ENCODE measurements around the gene KIF26A. TPM values are rescaled to one million over a fixed set of nuclear protein-coding genes. Genes with fewer than 3 reads are reported as not detected.

KIF26A gene
- total RNA-seq, 1 donor from 2014 or later = 7.0 TPM

DNA sequence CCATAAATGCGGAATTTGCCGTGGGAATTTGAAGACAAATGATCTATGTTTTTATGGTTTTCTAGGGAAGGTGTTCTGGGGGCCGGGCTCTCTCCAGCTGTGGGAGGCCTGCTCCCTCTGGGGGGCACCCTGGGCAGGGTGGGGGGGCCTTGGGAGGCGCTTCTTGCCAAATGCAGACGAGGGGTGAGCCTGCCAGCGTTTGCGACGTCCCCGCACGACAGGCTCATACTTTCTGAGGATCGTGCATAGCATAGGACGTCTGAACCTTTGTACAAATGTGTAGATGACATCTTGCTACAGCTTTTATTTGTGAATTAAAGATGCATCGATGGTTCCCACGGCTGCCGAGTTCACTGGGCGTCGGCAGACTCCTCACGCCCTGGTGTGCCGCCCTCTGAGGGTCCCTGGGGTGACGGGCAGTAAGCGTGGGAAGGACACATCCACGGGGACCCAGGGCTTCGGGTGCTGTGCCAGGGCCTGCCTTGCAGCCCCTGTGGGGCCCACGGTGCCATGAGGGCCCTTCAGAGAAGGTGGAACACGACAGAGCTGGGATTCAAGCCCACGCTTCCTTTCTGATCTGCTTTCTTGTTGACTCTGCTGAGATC, 42.3 kb downstream of the KIF26A start:
- no peaks in the 10 kb centered on the region for H3K36me3 Mint-ChIP-seq (ENCODE audit: insufficient read depth)
- no peaks in the 10 kb centered on the region for H3K9me3 Mint-ChIP-seq (ENCODE audit: low read depth)
- no peak overlapping the region for H3K4me3 Mint-ChIP-seq (ENCODE audit: low read depth)
- H3K27ac Mint-ChIP-seq = no peak overlapping the region
- TF ChIP-seq, protein P1, sequence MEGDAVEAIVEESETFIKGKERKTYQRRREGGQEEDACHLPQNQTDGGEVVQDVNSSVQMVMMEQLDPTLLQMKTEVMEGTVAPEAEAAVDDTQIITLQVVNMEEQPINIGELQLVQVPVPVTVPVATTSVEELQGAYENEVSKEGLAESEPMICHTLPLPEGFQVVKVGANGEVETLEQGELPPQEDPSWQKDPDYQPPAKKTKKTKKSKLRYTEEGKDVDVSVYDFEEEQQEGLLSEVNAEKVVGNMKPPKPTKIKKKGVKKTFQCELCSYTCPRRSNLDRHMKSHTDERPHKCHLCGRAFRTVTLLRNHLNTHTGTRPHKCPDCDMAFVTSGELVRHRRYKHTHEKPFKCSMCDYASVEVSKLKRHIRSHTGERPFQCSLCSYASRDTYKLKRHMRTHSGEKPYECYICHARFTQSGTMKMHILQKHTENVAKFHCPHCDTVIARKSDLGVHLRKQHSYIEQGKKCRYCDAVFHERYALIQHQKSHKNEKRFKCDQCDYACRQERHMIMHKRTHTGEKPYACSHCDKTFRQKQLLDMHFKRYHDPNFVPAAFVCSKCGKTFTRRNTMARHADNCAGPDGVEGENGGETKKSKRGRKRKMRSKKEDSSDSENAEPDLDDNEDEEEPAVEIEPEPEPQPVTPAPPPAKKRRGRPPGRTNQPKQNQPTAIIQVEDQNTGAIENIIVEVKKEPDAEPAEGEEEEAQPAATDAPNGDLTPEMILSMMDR (IDR thresholded peaks at IDR 0.05; ENCODE audit: unreplicated experiment) = no peak
- H3K4me1 Mint-ChIP-seq (ENCODE audit: low read depth) = no peaks in the 10 kb centered on the region
- no peaks in the 10 kb centered on the region for H3K27me3 Mint-ChIP-seq
- DNase-seq (ENCODE audit: low spot score, unreplicated experiment) = no peak

DNA sequence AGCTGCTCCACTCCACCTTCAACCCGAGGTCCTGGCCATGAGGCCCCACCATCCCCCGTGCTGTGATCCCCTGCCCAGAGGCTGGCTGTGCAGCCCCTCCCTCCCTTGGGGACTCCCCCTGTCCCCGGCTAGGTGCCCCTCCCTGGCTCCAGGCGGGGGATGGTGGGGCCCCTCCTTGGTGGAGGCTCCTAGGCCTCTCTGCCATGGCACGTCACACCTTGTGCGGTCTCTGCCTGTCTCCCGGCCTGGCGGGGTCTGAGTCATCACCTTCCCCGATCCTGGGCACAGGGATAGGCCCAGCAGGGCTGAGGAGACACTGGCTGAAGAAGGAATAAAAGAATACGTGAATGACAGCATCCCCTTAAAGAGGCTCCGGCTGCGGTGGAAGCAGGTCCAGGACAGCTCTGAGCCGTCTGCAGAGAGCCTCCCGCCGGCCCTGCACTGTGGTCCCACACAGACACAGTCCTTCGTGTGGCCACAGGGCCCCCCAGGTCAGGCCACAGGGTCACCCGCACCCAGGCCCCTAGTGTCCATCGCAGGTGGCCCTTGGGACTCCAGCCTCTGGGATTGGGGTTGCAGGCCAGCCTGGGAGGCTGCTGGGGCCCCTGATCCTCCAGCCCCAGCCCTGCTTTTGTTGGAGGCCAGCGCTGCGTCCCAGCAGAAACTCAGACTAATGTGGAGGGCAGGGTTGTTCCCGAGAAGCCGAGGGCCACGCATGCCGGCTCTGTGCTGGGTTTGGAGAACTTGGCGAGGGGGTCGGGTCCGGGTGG, 43.6 kb downstream of the KIF26A start:
- no peaks in the 10 kb centered on the region for H3K36me3 Mint-ChIP-seq (ENCODE audit: insufficient read depth)
- H3K4me3 Mint-ChIP-seq (ENCODE audit: low read depth) = no peak overlapping the region
- H3K9me3 Mint-ChIP-seq (ENCODE audit: low read depth) = no peaks in the 10 kb centered on the region
- no peaks in the 10 kb centered on the region for H3K27me3 Mint-ChIP-seq
- no peak for DNase-seq (ENCODE audit: low spot score, unreplicated experiment)
- TF ChIP-seq, protein P1 (IDR thresholded peaks at IDR 0.05; ENCODE audit: unreplicated experiment) = no peak
- no peak overlapping the region for H3K27ac Mint-ChIP-seq
- peaks cover 1% of the 10 kb centered on the region for H3K4me1 Mint-ChIP-seq (ENCODE audit: low read depth)

DNA sequence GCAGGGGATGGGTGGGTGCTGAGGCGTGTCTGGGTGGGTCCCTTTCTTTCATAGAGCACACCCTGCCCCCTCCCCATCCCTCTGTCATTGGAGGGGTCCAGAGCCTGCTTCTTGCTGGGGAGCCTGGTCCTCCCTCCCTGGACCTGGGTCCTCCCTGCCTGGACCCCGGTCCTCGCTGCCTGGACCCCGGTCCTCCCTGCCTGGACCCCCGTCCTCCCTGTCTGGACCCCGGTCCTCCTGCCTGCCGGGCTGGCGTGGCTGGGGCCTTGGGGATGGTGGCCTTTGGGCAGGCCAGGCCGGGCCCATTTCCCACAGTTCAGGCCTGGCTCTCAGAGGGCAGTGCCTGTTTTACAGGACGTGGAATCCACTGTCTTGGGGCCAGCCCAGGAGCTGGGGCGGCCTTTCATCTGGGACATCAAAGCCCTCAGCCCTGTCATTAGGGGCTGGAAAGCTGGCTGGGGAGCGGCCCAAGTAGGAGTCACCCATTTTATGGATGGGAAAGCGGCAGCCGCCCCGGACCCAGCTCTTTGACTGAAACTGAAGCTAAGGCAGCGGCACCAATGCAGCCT, 44.6 kb downstream of the KIF26A start:
- TF ChIP-seq, protein P1 (IDR thresholded peaks at IDR 0.05; ENCODE audit: unreplicated experiment) = no peak
- DNase-seq (ENCODE audit: low spot score, unreplicated experiment) = no peak
- Mint-ChIP-seq H3K27me3 (no peaks in the 10 kb centered on the region), H3K4me1 (ENCODE audit: low read depth) (peaks cover 1% of the 10 kb centered on the region), H3K4me3 (ENCODE audit: low read depth) (no peak overlapping the region), H3K27ac (no peak overlapping the region), H3K9me3 (ENCODE audit: low read depth) (no peaks in the 10 kb centered on the region), H3K36me3 (ENCODE audit: insufficient read depth) (no peaks in the 10 kb centered on the region)

DNA sequence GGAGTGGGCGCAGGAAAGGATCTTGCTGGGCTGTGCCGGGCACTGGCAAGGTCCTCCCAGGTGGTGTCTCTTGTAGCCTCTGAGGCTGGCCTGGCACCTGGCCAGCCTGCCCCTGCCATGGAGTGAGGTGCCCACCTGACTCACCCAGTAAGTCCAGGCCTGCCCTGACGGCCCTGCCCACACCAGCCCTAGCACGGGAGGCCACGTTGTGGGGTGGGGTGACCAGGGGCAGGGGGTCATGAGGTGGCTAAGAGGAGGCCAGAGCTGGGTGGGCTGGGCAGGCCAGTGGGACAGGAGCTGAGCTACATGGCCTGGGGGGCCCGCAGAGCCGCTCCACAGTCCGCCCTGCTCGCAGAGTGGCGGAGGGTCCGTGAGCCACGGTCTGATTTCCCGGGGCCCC, 45.4 kb downstream of the KIF26A start:
- no peak overlapping the region for H3K27ac Mint-ChIP-seq
- TF ChIP-seq, protein P1 (IDR thresholded peaks at IDR 0.05; ENCODE audit: unreplicated experiment) = no peak
- DNase-seq (ENCODE audit: low spot score, unreplicated experiment) = no peak
- H3K9me3 Mint-ChIP-seq (ENCODE audit: low read depth) = no peaks in the 10 kb centered on the region
- no peak overlapping the region for H3K4me3 Mint-ChIP-seq (ENCODE audit: low read depth)
- H3K27me3 Mint-ChIP-seq = no peaks in the 10 kb centered on the region
- no peaks in the 10 kb centered on the region for H3K36me3 Mint-ChIP-seq (ENCODE audit: insufficient read depth)
- H3K4me1 Mint-ChIP-seq (ENCODE audit: low read depth) = peaks cover 1% of the 10 kb centered on the region

DNA sequence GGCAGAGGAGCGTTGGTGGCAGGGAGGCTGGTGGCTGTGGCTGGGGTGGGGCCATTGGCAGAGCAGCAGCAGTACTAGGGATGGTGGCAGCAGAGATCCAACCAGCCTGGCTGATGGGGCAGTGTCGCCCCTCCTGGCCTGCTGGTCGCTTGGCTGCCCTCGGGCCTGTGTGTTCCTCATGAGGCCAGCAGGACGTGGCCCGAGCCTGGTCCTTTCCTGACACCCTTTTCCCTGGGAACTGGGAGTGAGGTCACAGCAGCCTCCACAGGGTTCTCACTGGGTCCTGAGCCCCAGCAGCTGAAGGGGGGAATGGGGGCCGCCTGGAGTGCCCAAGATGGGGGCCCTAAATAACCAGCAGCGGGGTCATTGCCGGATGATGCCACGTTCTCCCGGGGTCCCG, 46.1 kb downstream of the KIF26A start:
- no peaks in the 10 kb centered on the region for H3K27me3 Mint-ChIP-seq
- no peaks in the 10 kb centered on the region for H3K36me3 Mint-ChIP-seq (ENCODE audit: insufficient read depth)
- H3K27ac Mint-ChIP-seq = peak overlapping the region; percentile 62
- no peaks in the 10 kb centered on the region for H3K9me3 Mint-ChIP-seq (ENCODE audit: low read depth)
- H3K4me3 Mint-ChIP-seq (ENCODE audit: low read depth) = no peak overlapping the region
- no peak for DNase-seq (ENCODE audit: low spot score, unreplicated experiment)
- H3K4me1 Mint-ChIP-seq (ENCODE audit: low read depth) = peaks cover 1% of the 10 kb centered on the region
- TF ChIP-seq, protein P1 (IDR thresholded peaks at IDR 0.05; ENCODE audit: unreplicated experiment) = no peak

Measured in progenitor cell of endocrine pancreas (in vitro differentiated cells).